Measurements from ENCODE around the gene PPM1F.

Gene PPM1F

DNA sequence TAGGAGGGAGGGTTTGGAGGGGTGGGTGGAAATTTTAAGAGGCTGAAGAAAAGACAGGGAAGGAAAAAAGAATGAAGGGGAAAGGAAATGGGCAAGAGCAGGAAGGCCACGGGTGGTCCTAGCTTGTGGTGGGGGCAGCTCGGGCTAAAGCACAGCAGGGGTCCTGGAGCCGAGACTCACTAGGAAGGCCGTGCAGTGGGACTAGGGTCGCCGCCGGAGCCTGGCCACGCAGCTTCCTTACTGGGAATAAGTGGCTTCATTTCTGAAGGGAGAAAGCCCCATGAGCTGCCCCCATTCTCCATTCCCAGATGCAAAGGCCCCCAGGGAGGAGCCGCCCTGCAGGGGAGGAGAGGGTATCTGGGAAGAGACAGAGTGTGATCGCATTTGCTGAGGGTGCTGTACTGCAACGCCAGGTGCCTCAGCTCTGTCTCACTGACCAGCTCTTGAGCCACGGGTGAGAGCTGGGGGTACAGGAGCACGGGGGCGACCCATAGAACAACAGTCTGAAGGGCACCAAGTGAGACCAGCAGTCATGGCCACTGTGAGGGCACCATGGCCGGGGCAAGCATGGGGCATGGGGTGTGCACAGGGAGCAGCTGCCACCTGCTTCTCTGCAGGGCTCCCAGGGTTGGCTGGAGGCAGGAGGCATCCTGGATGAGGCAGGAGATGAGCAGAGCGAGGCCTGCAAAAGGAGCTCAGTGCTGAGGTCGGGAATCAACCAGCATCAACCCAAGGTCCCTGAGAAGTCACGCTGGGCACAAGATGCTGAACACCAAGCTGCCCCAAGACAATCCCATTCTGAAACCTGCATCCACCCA lies 18.4 kb upstream of the PPM1F start:
- Histone ChIP-seq H3K27me3 (ENCODE audit: low read depth) (no peaks in the 10 kb centered on the region), H3K4me1 (no peaks in the 10 kb centered on the region), H3K4me3 (no peak overlapping the region), H3K36me3 (replicated peaks) (peaks cover 85% of the 10 kb centered on the region), H3K9me3 (no peaks in the 10 kb centered on the region)
- in situ Hi-C loops (cut with MboI; ENCODE audit: low sequenced_read_pairs), result no loop called here
- no peak for DNase-seq (ENCODE audit: low spot score in 2 of 2)

- Histone ChIP-seq H3K9me3 (no peaks in the 10 kb centered on the region), H3K4me1 (no peaks in the 10 kb centered on the region), H3K27me3 (ENCODE audit: low read depth) (no peaks in the 10 kb centered on the region), H3K36me3 (replicated peaks) (peaks cover 87% of the 10 kb centered on the region), H3K4me3 (no peak overlapping the region)
- no peak for DNase-seq (ENCODE audit: low spot score in 2 of 2)
- in situ Hi-C loops (cut with MboI; ENCODE audit: low sequenced_read_pairs), result no loop called here
These were observed 17.6 kb upstream of the PPM1F start for GRCh38 chr22:21970037-21970799.

DNA sequence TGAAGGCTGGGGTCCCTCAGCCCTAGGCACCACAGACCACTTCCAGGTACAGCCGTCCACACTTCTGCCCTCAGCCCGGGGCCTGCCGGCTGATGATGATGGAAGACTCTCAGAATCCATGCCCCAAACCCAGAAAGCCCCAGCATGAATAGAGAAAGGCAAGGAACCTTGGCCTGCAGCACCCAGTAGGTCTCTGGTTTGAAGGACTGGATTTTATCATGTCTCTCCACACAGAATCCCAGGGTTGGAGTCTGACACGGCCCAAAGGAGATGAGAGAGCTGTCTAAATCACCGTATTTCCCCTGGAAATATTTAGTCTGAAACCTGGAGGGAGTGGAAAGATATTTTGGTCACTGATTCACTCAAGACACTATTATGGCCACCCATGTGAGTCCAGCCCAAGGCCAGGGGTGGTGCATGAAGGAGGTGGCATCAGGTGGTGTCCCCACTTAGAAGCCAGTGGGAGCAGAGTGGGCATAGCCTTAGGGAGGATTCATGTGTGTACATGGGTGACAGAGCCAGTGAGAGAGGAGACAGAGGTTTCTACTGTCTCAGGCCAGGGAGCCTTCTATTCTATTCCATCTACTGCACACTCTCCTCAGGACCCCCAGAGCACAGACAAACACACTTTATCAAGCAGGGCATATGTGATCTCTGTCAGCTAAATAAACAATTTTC lies 15.9 kb upstream of the PPM1F start:
- peaks cover 87% of the 10 kb centered on the region for H3K36me3 ChIP-seq (replicated peaks)
- no peaks in the 10 kb centered on the region for H3K4me1 ChIP-seq
- H3K4me3 ChIP-seq, result no peak overlapping the region
- no peak for DNase-seq (ENCODE audit: low spot score in 2 of 2)
- H3K27me3 ChIP-seq (ENCODE audit: low read depth), result no peaks in the 10 kb centered on the region
- no peaks in the 10 kb centered on the region for H3K9me3 ChIP-seq
- in situ Hi-C loops (cut with MboI; ENCODE audit: low sequenced_read_pairs), result no loop called here

DNA sequence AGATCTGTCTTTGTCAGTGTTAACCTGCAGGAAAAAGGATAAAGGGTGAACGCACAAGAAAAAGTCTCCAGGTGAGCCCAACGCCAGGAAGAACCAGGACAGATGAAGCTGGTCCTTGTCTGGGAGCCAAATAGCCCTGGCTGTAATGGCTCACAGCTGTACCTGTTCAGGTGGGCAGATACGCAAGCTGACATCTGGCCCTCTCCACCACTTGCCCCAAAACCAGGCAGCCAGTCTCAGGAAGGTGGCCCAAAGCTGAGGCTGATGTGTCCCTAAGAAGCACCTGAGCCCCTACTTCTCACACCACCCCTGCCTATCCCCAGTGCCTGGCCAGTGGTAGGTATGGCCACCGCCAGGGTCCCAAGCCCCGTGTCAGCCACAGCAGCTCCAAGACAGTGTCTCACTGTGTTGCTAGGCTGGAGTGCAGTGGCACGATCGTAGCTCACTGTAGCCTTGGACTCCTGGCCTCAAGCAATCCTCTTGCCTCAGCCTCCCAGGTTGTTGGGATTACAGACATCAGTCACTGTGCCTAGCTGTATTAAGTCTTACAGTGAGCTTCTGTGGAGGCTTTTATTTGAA lies 15.1 kb upstream of the PPM1F start:
- Histone ChIP-seq H3K36me3 (replicated peaks) (peaks cover 86% of the 10 kb centered on the region), H3K9me3 (no peaks in the 10 kb centered on the region), H3K4me3 (no peak overlapping the region), H3K4me1 (no peaks in the 10 kb centered on the region), H3K27me3 (ENCODE audit: low read depth) (no peaks in the 10 kb centered on the region)
- no peak for DNase-seq (ENCODE audit: low spot score in 2 of 2)
- in situ Hi-C loops (cut with MboI; ENCODE audit: low sequenced_read_pairs), result no loop called here

DNA sequence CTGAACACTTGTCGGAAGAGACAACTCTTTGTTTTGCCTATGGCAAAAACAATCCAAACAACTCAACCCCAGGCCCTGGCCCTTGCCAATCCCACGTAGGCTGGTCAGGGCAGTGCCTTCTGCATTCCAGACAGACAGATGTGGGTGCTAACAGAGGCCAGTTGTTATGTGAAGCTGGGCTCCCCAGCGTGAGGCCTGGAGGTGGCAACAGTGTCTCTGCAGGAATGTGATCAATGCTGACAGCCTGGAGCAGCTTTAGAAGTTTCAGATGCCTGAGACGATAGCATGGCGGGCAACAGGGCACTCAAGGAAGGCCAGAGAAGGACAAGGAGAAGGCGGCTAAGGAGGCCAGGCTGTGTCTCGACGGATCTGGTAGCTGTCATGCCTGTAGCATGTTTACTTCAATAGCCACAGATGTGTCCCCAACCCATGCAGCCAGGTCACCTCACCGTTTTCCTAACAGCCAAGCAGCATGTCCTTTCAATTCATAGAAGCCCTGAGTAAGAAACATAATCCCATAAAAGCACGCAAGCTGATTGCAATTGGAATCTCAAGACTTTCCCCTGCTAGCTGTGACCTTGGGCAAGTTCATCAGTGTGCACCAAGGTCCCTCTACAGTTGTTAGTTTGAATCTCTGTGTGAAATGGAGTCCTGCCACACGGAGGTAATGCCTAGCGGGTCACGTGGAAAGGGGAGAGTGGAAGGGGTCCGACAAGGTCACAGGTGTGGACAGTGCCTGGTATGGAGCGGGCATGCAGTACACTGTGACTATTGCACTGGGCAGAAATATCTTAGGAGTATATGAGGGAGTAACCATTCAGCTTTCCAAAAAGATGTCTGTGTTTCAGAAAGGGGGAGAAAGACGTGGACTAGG lies 14.2 kb upstream of the PPM1F start:
- in situ Hi-C loops (cut with MboI; ENCODE audit: low sequenced_read_pairs), result no loop called here
- H3K27me3 ChIP-seq (ENCODE audit: low read depth), result no peaks in the 10 kb centered on the region
- no peaks in the 10 kb centered on the region for H3K9me3 ChIP-seq
- peaks cover 86% of the 10 kb centered on the region for H3K36me3 ChIP-seq (replicated peaks)
- no peaks in the 10 kb centered on the region for H3K4me1 ChIP-seq
- H3K4me3 ChIP-seq, result no peak overlapping the region
- DNase-seq (ENCODE audit: low spot score in 2 of 2), result no peak

GRCh38 chr22:21965762-21966288 lies 13.2 kb upstream of the PPM1F start:
- peaks cover 88% of the 10 kb centered on the region for H3K36me3 ChIP-seq (replicated peaks)
- in situ Hi-C loops (cut with MboI; ENCODE audit: low sequenced_read_pairs), result no loop called here
- H3K4me3 ChIP-seq, result no peak overlapping the region
- no peaks in the 10 kb centered on the region for H3K9me3 ChIP-seq
- H3K4me1 ChIP-seq, result no peaks in the 10 kb centered on the region
- DNase-seq (ENCODE audit: low spot score in 2 of 2), result no peak
- H3K27me3 ChIP-seq (ENCODE audit: low read depth), result no peaks in the 10 kb centered on the region

DNA sequence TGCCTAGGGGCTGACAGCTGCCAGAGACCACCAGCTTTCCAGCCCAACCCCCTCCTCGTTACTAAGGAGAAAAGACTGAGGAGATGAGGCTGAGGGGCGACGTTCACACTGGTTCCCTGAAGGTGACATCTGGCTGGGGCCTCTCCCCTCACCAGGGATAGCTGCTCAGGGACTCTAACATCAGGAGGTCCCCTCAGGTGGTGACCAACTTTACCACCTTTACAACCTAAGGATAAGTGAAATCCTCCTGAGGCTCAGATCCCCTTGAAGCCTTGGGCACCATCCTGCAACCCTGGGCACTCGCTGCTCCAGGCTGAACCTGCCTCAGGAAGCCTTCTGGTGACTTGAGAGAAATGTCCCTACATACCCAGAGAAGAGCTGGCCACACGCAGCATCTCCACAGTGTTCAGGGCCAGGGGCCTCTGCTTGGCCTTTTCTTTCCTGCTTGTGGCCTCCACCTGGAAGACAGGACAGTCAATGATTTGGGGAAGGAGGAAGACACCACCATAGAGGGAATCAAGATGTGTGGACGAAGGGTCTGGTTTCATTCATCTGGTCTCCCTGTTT lies 12.4 kb upstream of the PPM1F start:
- no peak for DNase-seq (ENCODE audit: low spot score in 2 of 2)
- no peaks in the 10 kb centered on the region for H3K4me1 ChIP-seq
- H3K36me3 ChIP-seq (replicated peaks), result peaks cover 85% of the 10 kb centered on the region
- no peaks in the 10 kb centered on the region for H3K9me3 ChIP-seq
- H3K4me3 ChIP-seq, result no peak overlapping the region
- H3K27me3 ChIP-seq (ENCODE audit: low read depth), result no peaks in the 10 kb centered on the region
- in situ Hi-C loops (cut with MboI; ENCODE audit: low sequenced_read_pairs), result no loop called here

DNA sequence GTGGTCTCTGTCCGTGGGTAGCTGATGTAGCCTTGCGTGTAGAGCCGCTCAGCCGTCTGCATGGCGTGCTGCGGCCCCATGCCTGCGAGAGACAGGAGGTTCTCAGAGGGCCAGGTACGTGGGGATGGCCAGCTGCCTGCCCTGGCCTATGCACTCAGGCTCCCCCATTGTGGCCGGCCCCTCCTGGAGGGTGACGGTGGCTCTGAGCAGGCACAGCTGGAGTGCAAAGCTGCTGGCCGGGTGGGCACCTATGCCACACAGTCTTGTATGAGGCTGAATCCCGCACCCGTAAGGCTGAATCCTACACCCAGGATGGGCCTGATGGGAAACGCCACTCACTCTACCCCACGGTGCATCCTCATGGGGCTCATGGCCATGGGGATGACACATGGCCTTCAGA lies 11.6 kb upstream of the PPM1F start:
- DNase-seq (ENCODE audit: low spot score in 2 of 2), result no peak
- peaks cover 84% of the 10 kb centered on the region for H3K36me3 ChIP-seq (replicated peaks)
- no peaks in the 10 kb centered on the region for H3K9me3 ChIP-seq
- in situ Hi-C loops (cut with MboI; ENCODE audit: low sequenced_read_pairs), result no loop called here
- no peaks in the 10 kb centered on the region for H3K4me1 ChIP-seq
- no peaks in the 10 kb centered on the region for H3K27me3 ChIP-seq (ENCODE audit: low read depth)
- no peak overlapping the region for H3K4me3 ChIP-seq

- Histone ChIP-seq H3K9me3 (no peaks in the 10 kb centered on the region), H3K36me3 (replicated peaks) (peaks cover 86% of the 10 kb centered on the region), H3K27me3 (ENCODE audit: low read depth) (no peaks in the 10 kb centered on the region), H3K4me3 (no peak overlapping the region), H3K4me1 (no peaks in the 10 kb centered on the region)
- no peak for DNase-seq (ENCODE audit: low spot score in 2 of 2)
- in situ Hi-C loops (cut with MboI; ENCODE audit: low sequenced_read_pairs), result no loop called here
These were observed 11.2 kb upstream of the PPM1F start for GRCh38 chr22:21963790-21964211.

GRCh38 chr22:21963286-21963685 lies 10.6 kb upstream of the PPM1F start:
- peaks cover 83% of the 10 kb centered on the region for H3K36me3 ChIP-seq (replicated peaks)
- no peak for DNase-seq (ENCODE audit: low spot score in 2 of 2)
- no peaks in the 10 kb centered on the region for H3K9me3 ChIP-seq
- in situ Hi-C loops (cut with MboI; ENCODE audit: low sequenced_read_pairs), result no loop called here
- H3K4me1 ChIP-seq, result no peaks in the 10 kb centered on the region
- H3K27me3 ChIP-seq (ENCODE audit: low read depth), result no peaks in the 10 kb centered on the region
- H3K4me3 ChIP-seq, result no peak overlapping the region

DNA sequence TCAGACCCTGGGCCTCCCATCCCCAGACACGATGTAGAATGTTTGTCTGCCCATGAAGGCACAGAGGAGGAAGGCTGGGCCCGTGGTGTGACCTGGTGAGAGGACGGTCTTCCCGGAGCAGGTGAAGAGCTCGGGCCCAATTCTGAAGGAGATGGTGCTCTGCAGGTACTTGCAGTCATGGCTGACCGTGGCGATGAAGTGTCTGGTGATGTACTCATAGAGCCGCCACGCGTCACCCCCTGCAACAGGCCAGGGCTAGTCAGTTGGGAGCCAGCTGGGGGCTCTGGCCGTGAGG lies 10.0 kb upstream of the PPM1F start:
- H3K4me3 ChIP-seq, result no peak overlapping the region
- no peak for DNase-seq (ENCODE audit: low spot score in 2 of 2)
- H3K9me3 ChIP-seq, result no peaks in the 10 kb centered on the region
- peaks cover 77% of the 10 kb centered on the region for H3K36me3 ChIP-seq (replicated peaks)
- H3K27me3 ChIP-seq (ENCODE audit: low read depth), result no peaks in the 10 kb centered on the region
- in situ Hi-C loops (cut with MboI; ENCODE audit: low sequenced_read_pairs), result no loop called here
- no peaks in the 10 kb centered on the region for H3K4me1 ChIP-seq

DNA sequence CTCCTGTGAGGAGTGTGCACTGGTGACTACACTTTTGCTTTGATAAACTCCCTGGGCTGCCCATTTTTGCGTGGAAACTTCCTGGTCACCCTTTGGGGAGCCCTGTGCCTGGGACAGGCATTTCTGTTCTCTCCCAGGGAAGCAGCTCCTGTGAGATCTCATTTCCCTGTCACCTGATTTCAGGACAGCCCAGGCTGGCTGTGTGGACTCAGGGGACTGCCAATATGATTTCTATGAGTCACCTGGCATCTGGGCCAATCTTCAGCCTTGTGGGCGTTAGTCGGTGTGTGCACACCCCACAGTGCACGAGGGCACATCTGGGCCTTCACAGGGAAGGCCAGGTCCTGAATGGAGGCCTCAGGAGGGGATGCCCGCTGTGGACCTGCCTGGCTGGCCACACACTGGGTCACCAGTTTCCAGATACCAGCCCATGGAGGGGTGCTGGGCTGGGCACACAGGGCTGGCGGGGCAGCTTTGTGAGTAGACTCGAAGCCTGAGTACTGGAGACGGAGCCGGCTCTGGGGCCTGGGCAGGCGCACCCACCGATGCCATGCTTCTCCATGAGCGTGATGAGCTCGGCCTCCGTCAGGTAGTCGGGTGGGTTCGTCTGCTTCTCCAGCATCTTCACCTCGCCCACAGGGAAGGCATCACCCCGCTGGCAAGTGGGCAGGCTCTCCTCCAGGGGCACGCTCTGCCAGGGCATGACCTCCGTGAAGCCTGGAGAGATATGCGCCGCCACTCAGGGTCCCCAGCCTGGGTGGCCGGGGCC lies 9.4 kb upstream of the PPM1F start:
- no peak overlapping the region for H3K4me3 ChIP-seq
- H3K27me3 ChIP-seq (ENCODE audit: low read depth), result no peaks in the 10 kb centered on the region
- in situ Hi-C loops (cut with MboI; ENCODE audit: low sequenced_read_pairs), result no loop called here
- H3K36me3 ChIP-seq (replicated peaks), result peaks cover 72% of the 10 kb centered on the region
- DNase-seq (ENCODE audit: low spot score in 2 of 2), result no peak
- H3K4me1 ChIP-seq, result no peaks in the 10 kb centered on the region
- H3K9me3 ChIP-seq, result no peaks in the 10 kb centered on the region
